HepG2 (cell line): ENCODE data around the gene TANGO2. TPM values are rescaled to one million over a fixed set of nuclear protein-coding genes. Genes with fewer than 3 reads are reported as not detected.

Experiments used
- ATAC-seq: fragments of 200-7000 bp; cut with Tn5 transposase; 3 replicates; pipeline ENCODE4 v1.9.1; 2020; ENCODE audit warnings: mild to moderate bottlenecking, moderate library complexity
- BruUV-seq: library from RNA; stranded (reverse); fragments of 400-500 nt; replicated peaks from 2 replicates; lab custom pipeline; 2021; lab: Mats Ljungman, UMichigan
- CTCF ChIA-PET: fragments of 300-600 bp; formaldehyde crosslinking; extraction: SDS; loops from one replicate; lab custom pipeline; 2021; ENCODE audit warnings: low total read pairs, inconsistent platforms, low intra/inter-chr PET ratio; lab: Yijun Ruan, JAX
- POLR2A ChIA-PET: fragments of 350-600 bp; sonication (Branson Sonifier 250); formaldehyde crosslinking; loops from one replicate; lab custom pipeline; 2020; ENCODE audit warnings: antibody characterized with exemption, inconsistent platforms; lab: Yijun Ruan, JAX
- DNase-seq: peaks from one replicate; pipeline ENCODE4 v3.0.0-alpha.2; 2015; ENCODE audit warnings: low spot score
- FAIRE-seq: peaks from 3 replicates; lab custom pipeline; 2011; peaks lifted over from hg19 to GRCh38; lab: Jason Lieb, UNC
- H2AFZ ChIP-seq: one replicate; pipeline ENCODE4 v1.6.1; 2011; ENCODE audit warnings: low read length, inconsistent platforms
- H3K27ac ChIP-seq: fragments of 300-600 bp; 3 replicates; pipeline ENCODE4 v1.8.0; 2011; ENCODE audit warnings: mixed run types, mild to moderate bottlenecking, mixed read lengths, low read length, inconsistent platforms; ENCODE audit not compliant: insufficient read depth; ENCODE audit errors: extremely low read length
- H3K27me3 ChIP-seq, 2 experiments: fragments of 200-600 bp in 1 of 2; 2 replicates in 1 of 2; 3 replicates in 1 of 2; pipeline versions ENCODE4 v1.6.0 to v1.8.0; 2011; ENCODE audit warnings: low read length in 2 of 2, mild to moderate bottlenecking in 2 of 2, moderate library complexity in 2 of 2, inconsistent platforms in 1 of 2; ENCODE audit not compliant: insufficient read depth in 2 of 2, control insufficient read depth in 1 of 2
- H3K36me3 ChIP-seq, 2 experiments: fragments of 200-600 bp in 1 of 2; replicated peaks in 1 of 2; 2 replicates in 1 of 2; 3 replicates in 1 of 2; pipeline versions ENCODE4 v1.5.1 to v1.8.0; 2011; ENCODE audit warnings: low read length in 2 of 2, inconsistent platforms in 1 of 2; ENCODE audit not compliant: insufficient read depth in 2 of 2, control insufficient read depth in 1 of 2
- H3K4me1 ChIP-seq: 2 replicates; pipeline ENCODE4 v1.5.1; 2012; ENCODE audit warnings: low read length, inconsistent platforms; ENCODE audit not compliant: insufficient read depth
- H3K4me2 ChIP-seq: 2 replicates; pipeline ENCODE4 v1.6.0; 2011; ENCODE audit warnings: low read depth, low read length, inconsistent platforms
- H3K4me3 ChIP-seq, 3 experiments: fragments of 200-600 bp in 1 of 3; sonication (generic), shearing (Covaris generic) in 1 of 3; replicated peaks in 1 of 3; 2 replicates each; pipeline ENCODE4 v1.5.1; 2011 to 2016; ENCODE audit warnings: low read length in 3 of 3, inconsistent platforms in 2 of 3, low read depth in 2 of 3, mild to moderate bottlenecking in 2 of 3, control low read depth in 1 of 3, mixed read lengths in 1 of 3; ENCODE audit not compliant: insufficient read depth in 1 of 3
- H3K79me2 ChIP-seq: one replicate; pipeline ENCODE4 v1.6.1; 2011; ENCODE audit warnings: low read length, inconsistent platforms; ENCODE audit not compliant: insufficient read depth
- H3K9ac ChIP-seq: 2 replicates; pipeline ENCODE4 v1.6.0; 2011; ENCODE audit warnings: mild to moderate bottlenecking, low read depth, low read length, inconsistent platforms; ENCODE audit not compliant: insufficient read depth
- H3K9me3 ChIP-seq: 2 replicates; pipeline ENCODE4 v1.5.1; 2012; ENCODE audit warnings: mild to moderate bottlenecking, low read length
- H4K20me1 ChIP-seq: 2 replicates; pipeline ENCODE4 v1.6.0; 2011; ENCODE audit warnings: inconsistent platforms, mild to moderate bottlenecking, low read length, moderate library complexity; ENCODE audit not compliant: insufficient read depth
- HES4 ChIP-seq: sonication (generic); formaldehyde crosslinking; IDR thresholded peaks from 2 replicates; pipeline ENCODE4 v1.9.0; 2021; ENCODE audit warnings: mild to moderate bottlenecking, missing genetic modification reagents, borderline replicate concordance
- IRF1 ChIP-seq: sonication (generic); formaldehyde crosslinking; IDR thresholded peaks from 2 replicates; pipeline ENCODE4 v1.4.0; 2020; ENCODE audit warnings: low read depth, mild to moderate bottlenecking, missing genetic modification reagents
- MEIS1 ChIP-seq: sonication (generic); formaldehyde crosslinking; IDR thresholded peaks from 2 replicates; pipeline ENCODE4 v1.9.0; 2021; ENCODE audit warnings: mild to moderate bottlenecking, missing genetic modification reagents, moderate library complexity, borderline replicate concordance
- ZNF609 ChIP-seq: sonication (generic); formaldehyde crosslinking; IDR thresholded peaks from 2 replicates; pipeline ENCODE4 v1.4.0; 2020; ENCODE audit warnings: mild to moderate bottlenecking, missing genetic modification reagents, borderline replicate concordance
- WGBS: methylation state at CpG from one replicate; pipeline ENCODE4 v1.1.6; 2017; ENCODE audit warnings: low lambda C conversion rate; 5-methylcytosine and 5-hydroxymethylcytosine counted together
- in situ Hi-C: cut with HindIII; loops from 2 replicates; pipeline ENCODE4 v1.10.0; 2017; ENCODE audit warnings: low pct_unique_long_range_greater_than_20kb; ENCODE audit not compliant: extremely low pct_ligation_motif_present
- intact Hi-C: fragments of 100-400 bp; cut with micrococcal nuclease; formaldehyde crosslinking; loops from one replicate; pipeline ENCODE4 v1.10.0; 2022; ENCODE audit not compliant: unreplicated experiment
- polyA plus RNA-seq, 8 experiments: library from polyadenylated mRNA; depleted of rRNA in 3 of 8; stranded (reverse) in 7 of 8; unstranded in 1 of 8; fragments of >200 nt; fragmentation: Illumina TruSeq in 4 of 8; extraction: Trizol in 4 of 8; gene quantifications; 2 replicates each; pipeline versions ENCODE4 v1.2.1 to v1.2.3, GENCODE V29; 2011 to 2016; ENCODE audit warnings: low read depth in 4 of 8, missing spikeins in 1 of 8, mixed read lengths in 1 of 8; ENCODE audit not compliant: insufficient read depth in 1 of 8
- total RNA-seq, 5 experiments: library from RNA; depleted of rRNA; stranded (reverse); fragments of >200 nt; fragmentation: Illumina TruSeq; extraction: Trizol; gene quantifications; 2 replicates each; pipeline ENCODE4 v1.2.3, GENCODE V29; 2016; ENCODE audit warnings: low read depth in 1 of 5

Gene TANGO2
- total and polyA plus RNA-seq, 2 of the 13 experiments (the other 11 are each of a cell fraction or from before 2014, with no cell fraction given) = 12.9 to 14.8 TPM

GRCh38 chr22:19976671-19977070 is 44.2 kb upstream of the TANGO2 start (continued):
- no peak for TF ChIP-seq MEIS1 (CRISPR knock-in tag)
- no peak for TF ChIP-seq IRF1

GRCh38 chr22:19977296-19978243 is 43.3 kb upstream of the TANGO2 start:
- Histone ChIP-seq H3K4me1 (peaks cover 10% of the 10 kb centered on the region; the same call in 1 of the 2 replicates), H3K4me3 (no peak overlapping the region), H3K9ac (no peak overlapping the region), H3K79me2 (no peaks in the 10 kb centered on the region), H4K20me1 (no peaks in the 10 kb centered on the region), H3K4me2 (no peak overlapping the region), H3K36me3 (peaks cover 3 to 14% of the 10 kb centered on the region in 2 experiments; a peak in 3 of 5 replicates), H2AFZ (no peak overlapping the region), H3K27ac (no peak overlapping the region), H3K9me3 (no peaks in the 10 kb centered on the region), H3K27me3 (no peaks in the 10 kb centered on the region)
- no peak for ATAC-seq
- in situ Hi-C loops (no loop called here), intact Hi-C loops (no loop called here)
- no peak for FAIRE-seq
- CTCF ChIA-PET = no interaction called here
- POLR2A ChIA-PET = interaction anchor here (1.7 kb wide), 1 partner anchor 36 kb away, joined by 3 read pairs; no protein-coding TSS in a partner anchor
- TF ChIP-seq HES4 (CRISPR knock-in tag) (0 out of 2 replicates have a peak, but pooled peaks have one; percentile 41), ZNF609 (CRISPR knock-in tag) (no peak)
- BruUV-seq = no TSS peak
- WGBS = 97% methylated on average over 20 of the region's 32 CpGs
- DNase-seq = no peak
